Calu3 (cell line): ENCODE results near the gene LMO4. TPM values are rescaled to one million over a fixed set of nuclear protein-coding genes. Genes with fewer than 3 reads are reported as not detected.

Experiments
- BruUV-seq: library from RNA; stranded (reverse); fragments of 400-500 nt; replicated peaks from 2 replicates; lab custom pipeline; 2021; lab: Mats Ljungman, UMichigan
- CTCF ChIA-PET: fragments of 300-600 bp; sonication (Branson Sonifier 250); formaldehyde crosslinking; loops from one replicate; lab custom pipeline; 2022; ENCODE audit warnings: antibody characterized with exemption; lab: Charles Lee
- DNase-seq: peaks from one replicate; pipeline ENCODE4 v3.0.0; 2022
- H3K27ac Mint-ChIP-seq: one replicate; pipeline ENCODE4 v1.8.0; 2022; ENCODE audit warnings: mixed read lengths; ENCODE audit not compliant: unreplicated experiment
- H3K27me3 Mint-ChIP-seq: one replicate; pipeline ENCODE4 v1.8.0; 2022; ENCODE audit warnings: mixed read lengths; ENCODE audit not compliant: unreplicated experiment
- H3K36me3 Mint-ChIP-seq: one replicate; pipeline ENCODE4 v1.8.0; 2022; ENCODE audit warnings: mild to moderate bottlenecking, moderate library complexity, mixed read lengths; ENCODE audit not compliant: insufficient read depth, unreplicated experiment
- H3K4me1 Mint-ChIP-seq: one replicate; pipeline ENCODE4 v1.8.0; 2022; ENCODE audit warnings: mild to moderate bottlenecking, low read depth, mixed read lengths; ENCODE audit not compliant: unreplicated experiment
- H3K4me3 Mint-ChIP-seq: one replicate; pipeline ENCODE4 v1.8.0; 2022; ENCODE audit warnings: mild to moderate bottlenecking, low read depth, moderate library complexity, mixed read lengths; ENCODE audit not compliant: unreplicated experiment
- H3K9me3 Mint-ChIP-seq: one replicate; pipeline ENCODE4 v1.8.0; 2022; ENCODE audit warnings: low read depth, mixed read lengths; ENCODE audit not compliant: unreplicated experiment
- intact Hi-C: fragments of 100-400 bp; cut with micrococcal nuclease; formaldehyde crosslinking; loops from one replicate; pipeline ENCODE4 v1.10.0; 2022; ENCODE audit not compliant: unreplicated experiment
- total RNA-seq: library from RNA; stranded (reverse); gene quantifications from 2 replicates; pipeline ENCODE4 v1.2.3, GENCODE V29; 2022
- TF ChIP-seq, protein P1 (sequence below): fragments of 200-600 bp; IDR thresholded peaks from one replicate; pipeline ENCODE4 v1.8.0; 2022; ENCODE audit warnings: antibody characterized with exemption; ENCODE audit not compliant: unreplicated experiment

The LMO4 gene
- total RNA-seq, 1 experiment from 2014 or later = 95.0 TPM

DNA sequence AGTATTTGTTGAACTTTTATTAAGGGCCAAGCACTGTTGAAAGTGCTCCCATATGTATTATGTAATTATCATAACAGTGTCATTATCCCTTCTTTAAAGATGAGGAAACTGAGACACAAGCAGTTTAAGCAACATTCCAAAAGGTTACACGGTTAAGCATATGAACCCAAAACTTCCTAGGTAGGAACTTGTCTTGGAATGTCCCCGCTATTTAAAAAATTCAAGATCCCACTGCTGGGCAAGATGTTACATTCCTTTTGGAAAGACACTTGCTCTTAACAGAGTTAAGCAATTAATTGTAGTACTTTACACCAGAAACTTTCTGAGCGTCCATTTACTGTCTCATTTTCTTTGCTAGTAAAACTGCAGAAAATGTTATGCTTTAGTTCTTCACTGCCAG lies 15.6 kb downstream of the LMO4 start:
- BruUV-seq = no TSS peak
- H3K4me3 Mint-ChIP-seq = no peak overlapping the region
- H3K36me3 Mint-ChIP-seq = peaks cover 73% of the 10 kb centered on the region
- H3K27ac Mint-ChIP-seq = no peak overlapping the region
- peaks cover 41% of the 10 kb centered on the region for H3K4me1 Mint-ChIP-seq
- CTCF ChIA-PET = interaction anchor here (0.6 kb wide), 1 partner anchor 7 kb away, joined by 4 read pairs; no protein-coding TSS in a partner anchor
- intact Hi-C loops = no loop called here
- H3K9me3 Mint-ChIP-seq = no peaks in the 10 kb centered on the region
- H3K27me3 Mint-ChIP-seq = no peaks in the 10 kb centered on the region
- TF ChIP-seq, protein P1, sequence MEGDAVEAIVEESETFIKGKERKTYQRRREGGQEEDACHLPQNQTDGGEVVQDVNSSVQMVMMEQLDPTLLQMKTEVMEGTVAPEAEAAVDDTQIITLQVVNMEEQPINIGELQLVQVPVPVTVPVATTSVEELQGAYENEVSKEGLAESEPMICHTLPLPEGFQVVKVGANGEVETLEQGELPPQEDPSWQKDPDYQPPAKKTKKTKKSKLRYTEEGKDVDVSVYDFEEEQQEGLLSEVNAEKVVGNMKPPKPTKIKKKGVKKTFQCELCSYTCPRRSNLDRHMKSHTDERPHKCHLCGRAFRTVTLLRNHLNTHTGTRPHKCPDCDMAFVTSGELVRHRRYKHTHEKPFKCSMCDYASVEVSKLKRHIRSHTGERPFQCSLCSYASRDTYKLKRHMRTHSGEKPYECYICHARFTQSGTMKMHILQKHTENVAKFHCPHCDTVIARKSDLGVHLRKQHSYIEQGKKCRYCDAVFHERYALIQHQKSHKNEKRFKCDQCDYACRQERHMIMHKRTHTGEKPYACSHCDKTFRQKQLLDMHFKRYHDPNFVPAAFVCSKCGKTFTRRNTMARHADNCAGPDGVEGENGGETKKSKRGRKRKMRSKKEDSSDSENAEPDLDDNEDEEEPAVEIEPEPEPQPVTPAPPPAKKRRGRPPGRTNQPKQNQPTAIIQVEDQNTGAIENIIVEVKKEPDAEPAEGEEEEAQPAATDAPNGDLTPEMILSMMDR = no peak
- no peak for DNase-seq

- H3K9me3 Mint-ChIP-seq = no peaks in the 10 kb centered on the region
- BruUV-seq = no TSS peak
- peaks cover 47% of the 10 kb centered on the region for H3K4me1 Mint-ChIP-seq
- TF ChIP-seq, protein P1 = no peak
- H3K27me3 Mint-ChIP-seq = no peaks in the 10 kb centered on the region
- no peak for DNase-seq
- H3K27ac Mint-ChIP-seq = peak overlapping the region; percentile 50
- no peak overlapping the region for H3K4me3 Mint-ChIP-seq
- CTCF ChIA-PET = interaction anchor here (0.8 to 2.3 kb wide), 3 partner anchors 10 to 414 kb away, joined by 3 to 9 read pairs (median 3); no protein-coding TSS in a partner anchor
- peaks cover 58% of the 10 kb centered on the region for H3K36me3 Mint-ChIP-seq
- intact Hi-C loops = no loop called here
Measured at GRCh38 chr1:87346130-87346814, 17.6 kb downstream of the LMO4 start.

- peak overlapping the region; percentile 36 for H3K27ac Mint-ChIP-seq
Measured at GRCh38 chr1:87348341-87349019, 19.8 kb downstream of the LMO4 start.

DNA sequence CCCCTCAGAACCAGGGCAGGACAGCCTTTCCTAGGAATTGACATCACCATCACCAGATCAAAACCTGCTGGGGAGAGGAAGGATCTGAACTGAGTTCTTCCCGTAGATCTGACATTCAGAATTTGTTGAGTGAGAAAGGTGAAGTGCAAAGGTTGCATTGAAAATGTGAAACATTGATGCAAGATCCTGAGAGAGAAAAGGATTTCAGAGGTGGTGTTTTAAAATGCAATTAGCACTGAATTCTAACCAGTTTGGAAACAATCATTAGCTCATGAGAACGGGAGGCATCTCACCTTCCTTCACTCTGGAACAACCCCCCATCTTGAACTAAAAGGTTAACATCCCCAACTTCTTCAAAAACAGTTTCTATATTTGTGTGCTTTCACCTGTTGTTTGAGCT lies 20.4 kb downstream of the LMO4 start:
- CTCF ChIA-PET = no interaction called here
- BruUV-seq = no TSS peak
- H3K4me1 Mint-ChIP-seq = peaks cover 34% of the 10 kb centered on the region

More at GRCh38 chr1:87348341-87349019, 19.8 kb downstream of the LMO4 start:
- Mint-ChIP-seq H3K4me1 (peaks cover 34% of the 10 kb centered on the region), H3K36me3 (peaks cover 45% of the 10 kb centered on the region), H3K9me3 (no peaks in the 10 kb centered on the region), H3K4me3 (no peak overlapping the region), H3K27me3 (no peaks in the 10 kb centered on the region)
- BruUV-seq = no TSS peak
- no peak for DNase-seq
- intact Hi-C loops = no loop called here
- TF ChIP-seq, protein P1 = no peak
- CTCF ChIA-PET = no interaction called here

More for the DNA sequence above, 20.4 kb downstream of the LMO4 start:
- intact Hi-C loops = no loop called here
- Mint-ChIP-seq H3K9me3 (no peaks in the 10 kb centered on the region), H3K27me3 (no peaks in the 10 kb centered on the region), H3K4me3 (no peak overlapping the region), H3K36me3 (peaks cover 40% of the 10 kb centered on the region), H3K27ac (peak overlapping the region; percentile 36)
- DNase-seq = no peak
- TF ChIP-seq, protein P1 = no peak
